ENCODE measurements around the gene SLC9C2. TPM values are rescaled to one million over a fixed set of nuclear protein-coding genes. Genes with fewer than 3 reads are reported as not detected.

Gene SLC9C2
- polyA plus RNA-seq, 1 experiment: not detected

DNA sequence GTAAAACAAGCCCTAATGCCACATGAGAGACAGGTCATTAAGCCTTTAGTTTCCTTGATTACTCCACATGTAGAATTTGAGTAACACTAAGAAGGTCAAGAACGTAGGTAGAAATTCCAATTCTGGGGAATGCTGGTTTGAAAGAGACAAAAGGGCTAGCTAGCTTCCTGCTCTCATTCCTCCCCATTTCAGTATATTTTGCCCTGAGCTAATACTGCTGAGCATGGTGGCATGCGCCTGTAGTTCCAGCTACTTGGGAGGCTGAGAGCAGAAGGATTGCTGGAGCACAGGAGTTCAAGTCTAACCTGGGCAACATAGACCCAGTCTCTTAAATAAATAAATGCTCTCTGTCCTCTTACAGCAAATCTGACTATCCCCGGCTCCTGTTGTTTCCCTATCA, 112.9 kb downstream of the SLC9C2 start:
- no peak for DNase-seq (ENCODE audit: low read depth)
- TF ChIP-seq, protein P1, sequence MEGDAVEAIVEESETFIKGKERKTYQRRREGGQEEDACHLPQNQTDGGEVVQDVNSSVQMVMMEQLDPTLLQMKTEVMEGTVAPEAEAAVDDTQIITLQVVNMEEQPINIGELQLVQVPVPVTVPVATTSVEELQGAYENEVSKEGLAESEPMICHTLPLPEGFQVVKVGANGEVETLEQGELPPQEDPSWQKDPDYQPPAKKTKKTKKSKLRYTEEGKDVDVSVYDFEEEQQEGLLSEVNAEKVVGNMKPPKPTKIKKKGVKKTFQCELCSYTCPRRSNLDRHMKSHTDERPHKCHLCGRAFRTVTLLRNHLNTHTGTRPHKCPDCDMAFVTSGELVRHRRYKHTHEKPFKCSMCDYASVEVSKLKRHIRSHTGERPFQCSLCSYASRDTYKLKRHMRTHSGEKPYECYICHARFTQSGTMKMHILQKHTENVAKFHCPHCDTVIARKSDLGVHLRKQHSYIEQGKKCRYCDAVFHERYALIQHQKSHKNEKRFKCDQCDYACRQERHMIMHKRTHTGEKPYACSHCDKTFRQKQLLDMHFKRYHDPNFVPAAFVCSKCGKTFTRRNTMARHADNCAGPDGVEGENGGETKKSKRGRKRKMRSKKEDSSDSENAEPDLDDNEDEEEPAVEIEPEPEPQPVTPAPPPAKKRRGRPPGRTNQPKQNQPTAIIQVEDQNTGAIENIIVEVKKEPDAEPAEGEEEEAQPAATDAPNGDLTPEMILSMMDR (IDR thresholded peaks at IDR 0.05; ENCODE audit: insufficient read depth, low read depth, low read length): no peak
- ChIA-PET POLR2A (no interaction called here), CTCF (no interaction called here)
- Histone ChIP-seq H3K36me3 (ENCODE audit: control insufficient read depth, insufficient read depth, low read length) (peaks cover 17% of the 10 kb centered on the region), H3K27me3 (ENCODE audit: control insufficient read depth, insufficient read depth, low read length) (no peaks in the 10 kb centered on the region), H3K4me3 (ENCODE audit: low read depth, low read length) (no peak overlapping the region)

DNA sequence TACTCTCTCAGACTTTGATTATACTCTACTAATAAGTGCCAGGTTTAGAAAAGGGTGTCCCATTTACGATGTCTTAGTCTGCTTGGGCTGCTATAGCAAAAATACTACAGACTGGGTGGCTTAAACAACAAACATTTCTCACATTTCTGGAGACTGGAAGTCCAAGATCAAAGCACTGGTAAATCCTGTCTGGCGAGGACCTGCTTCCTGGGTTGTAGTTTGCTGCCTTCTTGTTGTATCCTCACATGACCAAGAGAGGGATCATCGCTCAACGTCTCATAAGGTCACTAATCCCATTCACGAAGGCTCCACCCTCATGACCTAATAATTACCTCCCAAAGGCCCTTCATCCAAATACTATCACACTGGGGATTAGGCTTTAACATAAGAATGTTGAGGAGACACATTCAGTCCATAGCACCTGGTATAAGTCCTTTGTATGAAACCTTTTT, 113.7 kb downstream of the SLC9C2 start:
- Histone ChIP-seq H3K4me3 (ENCODE audit: low read depth, low read length) (no peak overlapping the region), H3K36me3 (ENCODE audit: control insufficient read depth, insufficient read depth, low read length) (peaks cover 17% of the 10 kb centered on the region), H3K27me3 (ENCODE audit: control insufficient read depth, insufficient read depth, low read length) (no peaks in the 10 kb centered on the region)
- ChIA-PET CTCF (no interaction called here), POLR2A (no interaction called here)
- no peak for DNase-seq (ENCODE audit: low read depth)
- TF ChIP-seq, protein P1 (IDR thresholded peaks at IDR 0.05; ENCODE audit: insufficient read depth, low read depth, low read length): no peak

DNA sequence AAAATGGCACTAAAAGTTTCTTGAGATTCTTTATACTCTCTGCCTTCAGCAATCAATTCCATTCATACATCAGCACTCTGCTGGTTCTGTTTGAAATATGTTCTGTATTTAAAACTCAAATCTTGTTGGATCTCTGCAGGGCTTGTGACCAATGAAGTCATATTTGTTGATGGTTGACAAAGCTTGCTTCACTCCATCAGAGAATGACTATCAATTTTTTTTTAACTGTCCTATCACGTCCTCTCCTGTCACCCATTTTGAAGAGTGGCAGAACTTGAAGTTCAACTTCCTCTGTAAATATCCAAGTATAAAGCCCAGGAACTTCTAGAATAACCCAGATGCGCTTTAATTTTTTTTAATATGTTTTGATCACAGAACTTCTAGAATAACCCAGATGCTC, 114.9 kb downstream of the SLC9C2 start:
- Histone ChIP-seq H3K36me3 (ENCODE audit: control insufficient read depth, insufficient read depth, low read length) (peaks cover 17% of the 10 kb centered on the region), H3K27me3 (ENCODE audit: control insufficient read depth, insufficient read depth, low read length) (no peaks in the 10 kb centered on the region), H3K4me3 (ENCODE audit: low read depth, low read length) (no peak overlapping the region)
- CTCF ChIA-PET: interaction anchor here (1.5 kb wide), 1 partner anchor 12 kb away, joined by 4 read pairs; no protein-coding TSS in a partner anchor
- POLR2A ChIA-PET: no interaction called here
- DNase-seq (ENCODE audit: low read depth): no peak
- TF ChIP-seq, protein P1 (IDR thresholded peaks at IDR 0.05; ENCODE audit: insufficient read depth, low read depth, low read length): no peak

DNA sequence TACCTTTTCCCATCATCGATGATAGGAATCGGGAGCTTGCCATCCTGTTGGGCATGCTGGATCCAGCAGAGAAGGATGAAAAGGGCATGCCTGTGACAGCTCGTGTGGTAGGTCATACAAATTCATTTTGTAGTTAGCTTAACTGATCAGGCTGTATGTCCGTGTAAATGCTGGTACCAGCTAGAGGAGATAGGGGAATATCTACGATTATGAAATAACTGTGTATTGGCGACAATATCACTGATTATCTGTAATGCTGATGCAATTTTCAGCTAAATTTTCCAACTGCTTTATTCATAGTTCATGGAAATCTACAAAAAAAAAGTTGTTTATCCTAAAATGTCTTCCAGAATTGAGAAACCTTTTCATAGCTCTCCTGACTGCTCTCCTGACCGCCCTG, 117.5 kb downstream of the SLC9C2 start:
- no peak overlapping the region for H3K4me3 ChIP-seq (ENCODE audit: low read depth, low read length)
- no peaks in the 10 kb centered on the region for H3K27me3 ChIP-seq (ENCODE audit: control insufficient read depth, insufficient read depth, low read length)
- POLR2A ChIA-PET: no interaction called here
- DNase-seq (ENCODE audit: low read depth): no peak
- TF ChIP-seq, protein P1 (IDR thresholded peaks at IDR 0.05; ENCODE audit: insufficient read depth, low read depth, low read length): no peak
- peaks cover 25% of the 10 kb centered on the region for H3K36me3 ChIP-seq (ENCODE audit: control insufficient read depth, insufficient read depth, low read length)
- CTCF ChIA-PET: interaction anchor here (0.6 to 1.0 kb wide), 2 partner anchors 13 to 229 kb away, joined by 3 read pairs; partner anchors contain the start of gene KLHL20

DNA sequence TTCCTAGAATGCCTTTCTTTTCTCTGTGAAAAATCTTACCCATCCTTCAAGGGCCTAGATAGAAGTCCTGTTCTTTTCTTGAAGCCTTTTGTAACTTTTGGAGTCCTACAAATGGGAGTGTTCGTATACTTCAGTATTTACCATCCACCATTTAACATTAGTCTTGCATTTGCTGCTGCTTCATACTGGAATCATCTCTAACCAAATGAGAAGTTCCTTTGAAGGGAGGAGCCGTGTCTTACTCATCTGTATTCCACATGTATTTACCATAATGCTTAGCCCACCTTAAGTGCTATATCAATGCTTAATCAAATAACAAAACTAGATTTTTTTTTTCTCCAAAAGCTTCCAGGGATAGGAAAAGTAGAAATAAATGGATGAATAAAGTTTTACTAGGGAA, 118.6 kb downstream of the SLC9C2 start:
- POLR2A ChIA-PET: no interaction called here
- H3K36me3 ChIP-seq (ENCODE audit: control insufficient read depth, insufficient read depth, low read length): peaks cover 25% of the 10 kb centered on the region

More for the DNA sequence above, 118.6 kb downstream of the SLC9C2 start:
- TF ChIP-seq, protein P1 (IDR thresholded peaks at IDR 0.05; ENCODE audit: insufficient read depth, low read depth, low read length): no peak
- Histone ChIP-seq H3K4me3 (ENCODE audit: low read depth, low read length) (no peak overlapping the region), H3K27me3 (ENCODE audit: control insufficient read depth, insufficient read depth, low read length) (no peaks in the 10 kb centered on the region)
- DNase-seq (ENCODE audit: low read depth): no peak
- CTCF ChIA-PET: no interaction called here

All from BJ (cell line).